NT2/D1 (cell line): Measurements from ENCODE around the gene FOXQ1.

ENCODE experiments used
- DNase-seq: peaks from one replicate; pipeline ENCODE4 v3.0.0-alpha.2; 2011; ENCODE audit warnings: low read depth, low spot score
- H3K27me3 ChIP-seq: 2 replicates; pipeline ENCODE4 v1.6.0; 2011; ENCODE audit warnings: mild to moderate bottlenecking; ENCODE audit not compliant: insufficient read length, insufficient read depth
- H3K36me3 ChIP-seq: 2 replicates; pipeline ENCODE4 v1.6.1; 2011; ENCODE audit warnings: mild to moderate bottlenecking, low read length, mixed read lengths; ENCODE audit not compliant: insufficient read depth, insufficient read length
- H3K4me1 ChIP-seq: 2 replicates; pipeline ENCODE4 v1.5.1; 2011; ENCODE audit not compliant: insufficient read depth, insufficient read length
- H3K4me3 ChIP-seq: 2 replicates; pipeline ENCODE4 v1.5.1; 2011; ENCODE audit warnings: low read depth; ENCODE audit not compliant: insufficient read length
- H3K9ac ChIP-seq: 2 replicates; pipeline ENCODE4 v1.6.0; 2011; ENCODE audit warnings: low read depth; ENCODE audit not compliant: insufficient read length
- H3K9me3 ChIP-seq: 2 replicates; pipeline ENCODE4 v1.5.1; 2011; ENCODE audit warnings: mild to moderate bottlenecking, low read length; ENCODE audit not compliant: insufficient read depth
- SUZ12 ChIP-seq: IDR thresholded peaks from 2 replicates; pipeline ENCODE4 v1.6.1; 2011; ENCODE audit not compliant: insufficient read length, insufficient read depth; ENCODE audit errors: extremely low read depth
- YY1 ChIP-seq: IDR thresholded peaks from 2 replicates; pipeline ENCODE4 v1.6.1; 2011; ENCODE audit not compliant: insufficient read length, insufficient read depth
- ZNF274 ChIP-seq: IDR thresholded peaks from 2 replicates; pipeline ENCODE4 v1.6.1; 2011; ENCODE audit warnings: mild to moderate bottlenecking, low read depth, low read length

FOXQ1 gene

GRCh38 chr6:1325461-1326309 lies 13.8 kb downstream of the FOXQ1 start:
- Histone ChIP-seq H3K27me3 (no peaks in the 10 kb centered on the region), H3K4me1 (no peaks in the 10 kb centered on the region), H3K4me3 (no peak overlapping the region), H3K9ac (no peak overlapping the region), H3K36me3 (no peaks in the 10 kb centered on the region), H3K9me3 (peaks cover 5% of the 10 kb centered on the region)
- TF ChIP-seq YY1: no peak
- no peak for TF ChIP-seq ZNF274
- no peak for TF ChIP-seq SUZ12
- DNase-seq: no peak

- DNase-seq: no peak
- H3K9ac ChIP-seq: no peak overlapping the region
- H3K4me3 ChIP-seq: no peak overlapping the region
- H3K27me3 ChIP-seq: no peaks in the 10 kb centered on the region
- H3K4me1 ChIP-seq: no peaks in the 10 kb centered on the region
- H3K9me3 ChIP-seq: peaks cover 8% of the 10 kb centered on the region
- TF ChIP-seq SUZ12 (no peak), YY1 (no peak), ZNF274 (no peak)
- no peaks in the 10 kb centered on the region for H3K36me3 ChIP-seq
Measured at GRCh38 chr6:1326535-1327121, 14.7 kb downstream of the FOXQ1 start.

GRCh38 chr6:1327630-1328029 lies 15.7 kb downstream of the FOXQ1 start:
- peaks cover 8% of the 10 kb centered on the region for H3K9me3 ChIP-seq
- no peak overlapping the region for H3K9ac ChIP-seq
- H3K27me3 ChIP-seq: no peaks in the 10 kb centered on the region
- TF ChIP-seq SUZ12: no peak
- no peak for TF ChIP-seq YY1
- no peak for TF ChIP-seq ZNF274
- H3K4me1 ChIP-seq: no peaks in the 10 kb centered on the region
- DNase-seq: no peak
- H3K4me3 ChIP-seq: no peak overlapping the region
- no peaks in the 10 kb centered on the region for H3K36me3 ChIP-seq

- H3K9me3 ChIP-seq: peaks cover 8% of the 10 kb centered on the region
- DNase-seq: no peak
- no peaks in the 10 kb centered on the region for H3K4me1 ChIP-seq
- no peak overlapping the region for H3K9ac ChIP-seq
- TF ChIP-seq SUZ12 (no peak), YY1 (no peak), ZNF274 (no peak)
- H3K36me3 ChIP-seq: no peaks in the 10 kb centered on the region
- no peak overlapping the region for H3K4me3 ChIP-seq
- no peaks in the 10 kb centered on the region for H3K27me3 ChIP-seq
Measured at GRCh38 chr6:1328129-1328800, 16.4 kb downstream of the FOXQ1 start.

GRCh38 chr6:1329708-1330107 lies 17.8 kb downstream of the FOXQ1 start:
- Histone ChIP-seq H3K9me3 (peaks cover 8% of the 10 kb centered on the region), H3K9ac (no peak overlapping the region), H3K4me1 (no peaks in the 10 kb centered on the region), H3K27me3 (no peaks in the 10 kb centered on the region), H3K36me3 (no peaks in the 10 kb centered on the region), H3K4me3 (no peak overlapping the region)
- TF ChIP-seq ZNF274: no peak
- TF ChIP-seq YY1: no peak
- no peak for TF ChIP-seq SUZ12
- no peak for DNase-seq

GRCh38 chr6:1334684-1335083 lies 22.8 kb downstream of the FOXQ1 start:
- TF ChIP-seq ZNF274 (no peak), SUZ12 (no peak), YY1 (no peak)
- Histone ChIP-seq H3K36me3 (no peaks in the 10 kb centered on the region), H3K9ac (no peak overlapping the region), H3K27me3 (no peaks in the 10 kb centered on the region), H3K4me3 (no peak overlapping the region), H3K9me3 (peaks cover 8% of the 10 kb centered on the region; the same call in 1 of the 2 replicates), H3K4me1 (no peaks in the 10 kb centered on the region)
- DNase-seq: no peak

- no peaks in the 10 kb centered on the region for H3K36me3 ChIP-seq
- H3K9me3 ChIP-seq: peaks cover 5% of the 10 kb centered on the region; the same call in 1 of the 2 replicates
- no peaks in the 10 kb centered on the region for H3K4me1 ChIP-seq
- no peak overlapping the region for H3K9ac ChIP-seq
- no peaks in the 10 kb centered on the region for H3K27me3 ChIP-seq
- H3K4me3 ChIP-seq: no peak overlapping the region
- TF ChIP-seq YY1: no peak
- no peak for TF ChIP-seq ZNF274
- TF ChIP-seq SUZ12: no peak
- DNase-seq: no peak
Measured at GRCh38 chr6:1335367-1336037, 23.6 kb downstream of the FOXQ1 start.
